Globus pallidus (tissue), 1 donor: Measurements from ENCODE around the gene DENND1A.

Source experiments
- DNase-seq: peaks from one replicate; pipeline ENCODE4 v3.0.0-alpha.2; 2015; ENCODE audit warnings: low spot score

The DENND1A gene

DNA sequence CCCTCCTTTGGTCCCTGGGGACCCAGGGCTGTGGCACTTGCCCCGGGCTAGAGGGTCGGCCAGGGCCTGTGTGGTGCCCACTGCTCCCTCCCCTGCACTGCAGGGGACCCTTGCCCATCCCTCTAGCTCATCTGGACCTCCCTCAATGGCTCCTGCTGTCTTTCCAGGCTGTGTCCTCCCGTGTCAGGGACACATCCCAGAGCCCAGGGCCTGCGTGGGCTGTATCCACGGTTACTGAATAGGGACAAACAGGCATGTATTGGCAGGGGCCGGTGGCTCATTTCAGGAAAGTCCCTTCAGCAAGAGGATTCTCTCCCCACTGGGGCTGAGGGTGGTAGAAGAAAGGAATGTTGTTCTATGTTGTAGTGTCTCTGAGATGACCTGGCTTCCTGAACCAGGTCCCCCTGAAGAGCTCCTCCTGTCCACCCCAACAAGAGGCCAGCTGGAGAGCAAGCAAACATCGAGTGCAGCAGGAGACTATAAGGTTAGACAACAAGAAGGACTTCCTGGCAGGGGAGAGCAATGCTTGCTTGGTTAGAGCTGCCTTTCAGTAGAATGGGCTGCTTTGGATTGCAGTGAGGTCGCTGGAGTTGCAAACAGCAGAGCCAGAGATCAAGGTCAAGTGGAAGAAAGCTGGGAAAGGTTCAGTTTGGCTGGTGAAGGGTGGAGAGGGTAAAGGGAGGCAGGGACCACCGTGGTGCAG, 575.0 kb downstream of the DENND1A start:
- DNase-seq: peak; percentile 54

DNA sequence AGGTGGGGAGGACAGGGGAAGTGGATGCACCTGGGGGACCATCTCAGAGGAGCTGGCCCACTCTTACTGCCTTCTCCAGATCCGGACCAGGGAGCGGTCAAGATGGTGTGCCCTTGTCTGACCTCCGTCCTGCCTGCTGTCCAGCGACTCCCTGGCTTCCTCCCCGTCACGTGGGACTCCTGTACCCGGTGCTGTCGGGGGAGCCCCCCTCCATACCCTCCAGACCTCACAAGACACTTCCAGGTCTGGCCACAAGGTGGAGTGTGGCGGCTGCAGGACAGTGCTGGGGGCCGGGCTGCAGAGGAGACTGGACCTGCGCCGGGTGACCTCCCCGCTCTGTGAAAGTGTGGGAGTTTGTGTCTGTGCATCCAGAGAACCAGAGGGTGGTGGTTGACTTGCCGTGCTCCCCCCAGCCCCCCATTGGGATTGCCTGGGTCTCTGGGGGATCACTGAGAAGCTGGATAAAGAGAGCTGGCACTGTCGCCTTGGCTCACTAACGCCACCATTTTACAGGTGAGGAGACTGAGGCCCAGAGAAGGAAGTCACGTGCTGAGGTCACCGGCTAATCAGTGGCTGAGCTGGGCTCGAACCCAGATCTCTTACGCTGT, 575.8 kb downstream of the DENND1A start:
- DNase-seq: peak; percentile 68

DNA sequence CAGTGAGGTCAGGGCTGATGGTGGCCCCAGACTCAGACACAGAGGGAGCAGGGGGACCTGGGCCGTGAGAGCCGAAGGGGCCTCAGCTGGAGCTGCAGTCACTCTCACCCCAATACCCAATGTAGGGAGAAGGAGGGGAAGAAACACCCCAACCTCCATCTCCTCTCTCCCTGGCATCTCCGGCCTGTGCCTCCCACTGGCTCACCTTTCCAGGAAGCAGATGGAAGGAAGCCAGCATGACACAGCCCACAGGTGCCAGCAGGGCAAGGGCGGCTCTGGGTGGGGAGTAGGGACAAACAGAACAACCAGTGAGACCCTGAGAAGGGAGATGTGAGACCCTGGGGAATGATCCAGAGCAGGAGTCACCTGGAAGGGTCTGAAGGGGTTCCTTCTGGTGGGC, 576.9 kb downstream of the DENND1A start:
- no peak for DNase-seq

DNA sequence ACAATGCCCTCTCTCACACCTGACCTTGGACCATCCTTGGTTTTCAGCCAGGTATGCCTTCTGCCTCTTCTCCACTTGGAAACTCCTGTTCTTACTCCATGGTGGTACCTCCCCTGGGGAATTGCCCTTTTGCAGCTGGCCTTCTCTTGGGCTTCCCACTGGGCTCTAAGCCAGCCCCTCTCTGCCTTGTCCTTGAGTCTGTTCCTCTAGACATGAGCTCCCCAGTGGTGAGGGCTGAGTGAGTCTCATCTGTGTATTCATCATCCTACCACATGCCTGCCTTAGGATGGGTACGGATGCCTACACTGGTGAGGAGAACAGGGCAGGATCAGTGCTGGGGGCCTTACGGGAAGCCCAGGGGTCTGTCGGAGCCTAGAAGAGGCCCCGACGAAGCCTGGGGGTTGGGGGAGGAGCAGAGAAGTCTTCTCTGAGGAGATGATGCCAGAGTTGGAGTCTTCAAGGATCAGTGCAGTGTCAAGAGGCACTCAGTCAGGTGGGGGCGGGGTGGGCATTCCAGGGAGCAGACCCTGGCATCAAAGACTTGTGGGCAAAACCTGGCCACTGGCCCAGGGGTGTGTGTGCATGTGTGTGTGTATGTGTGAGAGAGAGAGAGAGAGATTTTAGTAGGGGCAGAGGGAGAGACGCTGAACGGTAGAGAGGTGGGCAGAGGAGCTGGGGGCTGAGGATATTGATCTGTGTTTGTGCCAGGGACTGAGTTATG, 579.2 kb downstream of the DENND1A start:
- DNase-seq: no peak

DNA sequence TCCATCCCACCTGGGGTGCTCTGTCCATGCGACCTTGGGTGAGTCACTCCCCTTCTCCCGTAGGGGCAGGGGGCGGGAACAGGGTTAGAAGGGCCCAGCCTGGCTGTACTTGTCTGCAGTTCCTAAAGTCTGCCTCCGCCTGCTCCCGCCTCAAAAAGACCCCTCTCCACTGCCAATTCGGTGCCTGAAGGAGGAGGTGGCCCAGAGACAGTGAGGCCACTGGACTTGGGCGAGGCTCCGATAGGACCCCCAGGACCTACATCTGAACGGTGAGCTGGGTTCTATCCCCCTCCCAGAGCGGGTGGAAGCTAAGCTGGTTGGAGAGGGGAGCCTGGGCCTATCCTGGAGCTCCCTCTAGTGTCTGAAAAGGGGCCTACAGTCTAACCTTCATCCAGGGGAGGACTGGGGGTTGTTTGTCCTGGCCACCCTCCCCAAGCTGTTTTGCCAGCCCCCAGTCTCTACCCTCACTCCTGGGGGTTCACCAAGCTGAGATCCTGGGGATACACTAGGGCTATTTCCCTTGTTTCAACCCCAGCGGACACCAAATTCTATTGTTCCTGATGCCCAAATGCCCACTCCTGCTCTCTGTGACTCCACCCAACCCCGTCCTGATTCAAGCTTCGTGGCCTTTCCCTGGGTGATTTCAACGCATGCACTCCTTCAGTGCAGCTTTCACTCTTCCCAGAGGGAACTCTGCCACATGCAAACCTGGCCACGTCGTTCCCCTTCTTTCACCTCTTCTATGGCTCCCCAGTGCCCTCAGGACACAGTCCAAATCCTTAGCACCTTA, 580.0 kb downstream of the DENND1A start:
- peak; percentile 65 for DNase-seq

DNA sequence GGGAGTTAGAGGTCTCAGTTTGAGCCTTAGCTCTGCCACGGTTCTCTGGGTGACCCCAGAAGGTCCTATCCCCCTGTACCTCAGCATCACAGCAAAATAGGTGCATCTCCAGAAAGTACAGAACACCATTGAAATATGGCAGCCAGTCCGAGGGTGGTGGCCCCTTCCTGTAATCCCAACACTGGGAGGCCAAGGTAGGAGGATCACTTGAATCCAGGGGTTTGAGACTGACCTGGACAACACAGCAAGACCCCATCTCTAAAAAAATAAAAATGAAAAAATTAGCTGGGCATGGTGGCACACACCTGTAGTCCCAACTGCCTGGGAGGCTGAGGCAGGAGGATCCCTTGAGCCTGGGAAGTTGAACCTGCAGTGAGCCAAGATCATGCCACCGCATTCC, 580.9 kb downstream of the DENND1A start:
- DNase-seq: no peak

DNA sequence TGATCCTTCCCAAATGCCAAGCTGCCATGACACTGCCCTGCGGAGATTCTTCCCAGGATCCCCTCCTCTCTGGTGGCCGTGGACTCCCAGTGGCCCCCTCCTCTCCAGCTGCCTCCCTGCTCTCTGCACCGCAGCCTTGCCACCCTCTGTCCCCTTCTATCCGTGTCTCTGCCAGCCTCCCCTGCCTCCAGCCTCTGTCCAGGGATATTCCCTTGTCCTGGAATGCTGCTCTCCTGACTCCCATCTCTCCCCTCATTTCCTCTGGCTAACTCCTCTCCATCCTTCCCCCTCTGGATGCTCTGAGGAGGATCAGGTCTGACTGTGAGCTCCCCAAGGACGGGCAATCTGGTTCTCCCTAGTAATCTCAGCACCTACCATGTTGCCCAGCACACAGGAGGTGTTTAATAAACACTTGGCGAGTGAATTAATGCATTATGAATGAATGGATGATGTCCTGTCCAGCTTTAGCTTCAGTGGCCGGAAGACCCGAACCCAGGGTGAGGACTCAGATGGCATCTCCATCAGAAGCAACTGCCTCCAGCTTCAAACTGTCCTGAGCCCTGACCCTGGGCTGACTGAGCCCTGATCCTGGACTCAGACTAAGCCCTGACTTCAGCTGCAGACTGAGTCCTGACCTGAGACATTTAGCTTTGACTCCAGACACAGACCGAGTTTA, 581.5 kb downstream of the DENND1A start:
- no peak for DNase-seq

DNA sequence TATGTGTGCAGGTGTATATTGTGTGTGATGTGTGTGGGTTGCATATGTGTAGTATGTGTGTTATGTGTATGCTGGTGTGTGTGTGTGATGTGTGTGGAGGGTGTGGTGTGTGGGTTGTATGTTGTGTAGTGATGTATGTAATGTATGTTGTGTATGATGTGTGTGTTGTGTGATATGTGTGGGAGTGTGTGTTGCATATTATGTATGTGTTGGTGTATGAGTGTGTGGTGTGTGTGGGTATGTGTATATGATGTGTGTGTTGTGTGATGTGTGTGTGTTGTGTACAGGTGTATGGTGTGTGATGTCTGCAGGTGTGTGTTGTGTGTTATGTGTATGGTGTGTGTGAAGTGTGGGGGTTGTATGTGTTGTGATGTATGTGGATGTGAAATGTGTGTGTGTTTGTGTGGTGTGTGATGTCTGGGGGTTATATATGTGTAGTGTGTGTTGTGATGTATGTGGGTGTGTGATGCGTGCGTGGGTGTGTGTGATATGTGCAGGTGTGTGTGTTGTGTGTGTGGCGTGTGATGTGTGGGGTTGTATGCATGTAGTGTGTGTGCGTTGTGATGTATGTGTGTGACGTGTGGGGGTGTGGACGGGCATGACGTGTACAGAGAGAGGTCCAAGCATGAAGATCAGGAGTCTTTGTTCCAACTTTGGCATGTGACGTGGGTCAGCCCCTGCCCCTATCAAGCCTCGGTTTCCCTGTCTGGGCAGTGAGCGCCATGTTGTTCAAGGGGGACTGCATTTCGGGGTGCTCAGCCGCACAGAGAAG, 582.5 kb downstream of the DENND1A start:
- DNase-seq: no peak

DNA sequence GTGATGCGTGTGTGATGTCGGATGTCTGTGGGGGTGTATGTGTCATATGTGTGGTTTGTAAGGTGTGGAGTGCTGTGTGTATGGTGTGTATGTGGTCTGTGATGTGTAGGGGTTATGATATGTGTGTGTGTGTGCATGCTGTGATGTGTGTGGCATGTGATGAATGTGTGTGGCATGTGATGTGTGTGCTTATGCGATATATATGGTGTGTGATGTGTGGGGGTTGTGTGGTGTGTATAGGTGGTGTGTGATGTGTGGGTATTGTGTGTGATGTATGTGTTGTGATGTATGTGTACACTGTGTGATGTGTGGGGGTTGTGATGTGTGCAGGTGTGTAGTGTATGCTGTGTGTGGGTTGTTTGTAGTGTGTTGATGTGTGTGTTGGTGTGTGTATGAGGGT, 583.1 kb downstream of the DENND1A start:
- DNase-seq: no peak

DNA sequence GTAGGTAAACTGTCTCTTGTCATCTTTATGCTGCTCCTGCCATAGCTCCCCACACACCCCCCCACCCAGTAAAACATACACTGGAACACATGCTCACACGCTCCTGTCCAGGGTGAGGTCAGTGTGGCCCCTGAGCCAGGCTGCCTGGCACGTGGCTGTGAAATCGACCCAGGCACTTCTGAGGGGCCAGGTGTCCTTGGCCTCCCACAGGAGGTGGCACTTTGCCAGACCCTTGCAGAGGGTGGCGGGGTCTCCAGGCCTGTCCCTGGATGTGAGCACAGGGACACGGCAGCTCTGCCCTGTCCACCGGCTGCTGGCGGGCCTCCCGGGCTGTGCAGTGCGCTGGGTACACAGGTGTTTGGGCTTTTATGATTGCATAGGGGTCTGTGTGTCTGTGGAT, 583.9 kb downstream of the DENND1A start:
- DNase-seq: no peak

DNA sequence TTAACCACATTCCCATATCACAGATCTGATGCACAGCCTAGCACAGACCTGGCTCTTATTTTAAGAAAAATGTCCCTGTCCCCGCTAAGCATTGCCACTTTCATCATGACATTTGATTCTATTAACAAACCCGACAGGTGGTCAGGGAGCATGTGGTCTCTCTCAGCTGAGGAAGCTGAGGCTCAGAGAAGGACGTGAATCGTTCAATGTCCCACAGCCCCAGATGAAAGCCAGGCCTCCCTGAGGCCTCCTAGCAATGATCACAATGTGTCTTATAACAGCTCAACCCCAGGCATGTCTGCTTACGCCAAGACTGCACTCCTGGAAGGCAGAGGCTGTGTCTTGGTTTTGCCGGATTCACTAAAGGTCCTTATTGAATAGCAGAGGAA, 584.4 kb downstream of the DENND1A start:
- no peak for DNase-seq

DNA sequence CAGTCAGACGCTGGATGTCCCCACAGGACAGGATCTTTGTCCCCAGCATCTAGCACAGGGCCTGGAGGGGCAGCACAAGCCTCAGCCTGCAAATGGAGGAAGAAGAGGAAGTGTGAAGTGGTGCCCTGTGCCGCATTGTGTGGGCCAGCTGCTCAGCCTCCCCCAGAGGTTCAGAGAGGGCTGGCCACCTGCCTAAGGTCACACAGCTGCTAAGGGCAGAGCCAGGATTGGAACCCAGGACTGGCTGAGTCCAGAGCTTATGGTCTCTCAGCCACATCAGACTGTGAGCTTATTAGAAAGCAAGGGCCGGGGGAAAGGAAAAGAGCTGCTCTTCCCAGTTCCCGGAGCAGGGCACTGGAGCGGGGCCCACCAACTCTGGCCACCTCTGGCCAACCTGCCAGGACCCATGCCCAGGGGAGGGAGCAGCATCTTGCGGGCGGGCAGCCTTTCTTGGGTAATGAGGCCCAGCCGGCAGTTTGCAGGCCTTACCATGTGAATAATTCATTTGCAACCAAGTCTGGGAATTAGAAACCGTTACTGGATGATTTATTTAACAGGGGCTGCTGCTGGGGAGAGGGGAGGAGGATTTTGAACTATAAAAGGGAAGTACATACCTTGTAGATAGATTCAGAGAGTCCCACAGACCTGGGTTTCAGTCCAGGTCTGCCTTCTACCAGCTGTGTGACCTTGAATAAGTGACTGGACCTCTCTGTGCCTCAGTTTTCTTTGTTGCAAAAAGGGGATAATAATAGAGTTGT, 585.6 kb downstream of the DENND1A start:
- DNase-seq: no peak

DNA sequence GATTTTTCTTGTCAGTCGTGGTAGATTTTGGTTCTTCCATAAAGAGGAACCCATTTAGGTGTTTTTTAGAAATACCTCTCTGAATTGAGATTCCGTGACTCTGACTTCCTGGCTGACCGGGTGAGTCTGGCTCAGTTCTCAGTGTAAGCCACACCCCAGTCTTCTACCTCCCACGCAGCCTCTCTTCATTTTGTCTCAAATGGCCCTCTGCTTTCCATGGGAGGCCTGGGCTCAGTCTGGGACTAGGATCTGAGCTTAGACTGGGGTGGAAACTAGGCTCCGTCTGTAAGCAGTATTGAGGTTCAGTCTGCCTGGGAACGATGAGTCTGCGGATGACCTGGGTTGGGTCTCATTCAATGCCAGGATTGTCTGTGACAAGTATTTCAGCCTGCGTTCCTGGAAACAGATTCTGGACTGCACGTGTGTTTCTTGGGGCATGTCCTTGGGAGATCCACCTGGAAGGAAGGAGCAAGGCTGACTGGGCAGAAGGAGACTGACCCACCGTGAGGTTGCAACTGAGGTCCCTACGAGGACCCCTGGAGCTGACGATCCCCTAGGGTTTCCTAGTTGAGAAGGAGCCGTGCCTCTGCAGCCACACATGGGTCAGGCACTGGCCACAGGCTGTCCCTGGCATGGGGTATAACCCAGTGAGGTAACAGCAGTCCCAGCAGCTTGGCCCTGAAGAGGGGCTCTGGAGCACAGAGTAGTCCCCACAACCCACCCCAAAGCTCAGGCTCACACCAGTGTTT, 586.3 kb downstream of the DENND1A start:
- DNase-seq: no peak

DNA sequence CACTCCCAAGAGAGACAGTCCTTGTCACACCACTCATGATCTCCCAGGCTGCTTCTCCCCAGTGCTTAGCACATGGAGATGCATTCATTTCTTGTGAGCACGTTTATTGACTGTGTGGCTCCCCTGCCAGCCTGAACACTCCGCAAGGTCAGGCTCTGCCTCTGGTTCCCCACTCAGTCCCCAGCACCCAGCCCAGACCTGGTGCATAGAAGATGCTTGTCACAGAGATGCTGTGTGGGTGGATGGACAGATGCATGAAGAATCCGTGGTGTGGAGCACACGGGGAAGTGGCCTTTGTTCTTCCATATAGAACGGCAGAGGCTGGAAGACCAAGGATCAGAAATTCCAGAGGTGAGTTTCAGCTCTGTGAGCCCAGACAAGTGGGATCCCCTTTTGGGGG, 587.7 kb downstream of the DENND1A start:
- DNase-seq: no peak

DNA sequence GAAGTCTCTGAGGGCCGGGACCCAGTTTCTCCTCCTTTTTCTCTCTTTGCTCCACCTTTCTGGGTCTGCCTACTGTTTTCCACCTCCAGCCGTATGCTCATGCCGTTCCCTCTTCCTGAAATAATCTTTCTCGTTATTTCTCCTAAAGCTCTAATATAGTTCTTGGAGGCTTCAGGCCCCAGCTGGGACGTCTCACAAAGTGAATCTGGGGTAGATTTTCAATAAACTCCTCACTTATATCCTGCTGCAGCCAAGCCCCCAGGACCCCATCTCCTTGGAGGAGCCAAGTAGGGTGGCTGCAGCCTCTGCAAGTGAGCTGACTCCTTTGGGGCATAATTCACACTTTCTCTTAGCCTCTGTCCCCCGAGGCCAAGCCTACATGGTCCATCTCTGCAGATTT, 588.1 kb downstream of the DENND1A start:
- no peak for DNase-seq

DNA sequence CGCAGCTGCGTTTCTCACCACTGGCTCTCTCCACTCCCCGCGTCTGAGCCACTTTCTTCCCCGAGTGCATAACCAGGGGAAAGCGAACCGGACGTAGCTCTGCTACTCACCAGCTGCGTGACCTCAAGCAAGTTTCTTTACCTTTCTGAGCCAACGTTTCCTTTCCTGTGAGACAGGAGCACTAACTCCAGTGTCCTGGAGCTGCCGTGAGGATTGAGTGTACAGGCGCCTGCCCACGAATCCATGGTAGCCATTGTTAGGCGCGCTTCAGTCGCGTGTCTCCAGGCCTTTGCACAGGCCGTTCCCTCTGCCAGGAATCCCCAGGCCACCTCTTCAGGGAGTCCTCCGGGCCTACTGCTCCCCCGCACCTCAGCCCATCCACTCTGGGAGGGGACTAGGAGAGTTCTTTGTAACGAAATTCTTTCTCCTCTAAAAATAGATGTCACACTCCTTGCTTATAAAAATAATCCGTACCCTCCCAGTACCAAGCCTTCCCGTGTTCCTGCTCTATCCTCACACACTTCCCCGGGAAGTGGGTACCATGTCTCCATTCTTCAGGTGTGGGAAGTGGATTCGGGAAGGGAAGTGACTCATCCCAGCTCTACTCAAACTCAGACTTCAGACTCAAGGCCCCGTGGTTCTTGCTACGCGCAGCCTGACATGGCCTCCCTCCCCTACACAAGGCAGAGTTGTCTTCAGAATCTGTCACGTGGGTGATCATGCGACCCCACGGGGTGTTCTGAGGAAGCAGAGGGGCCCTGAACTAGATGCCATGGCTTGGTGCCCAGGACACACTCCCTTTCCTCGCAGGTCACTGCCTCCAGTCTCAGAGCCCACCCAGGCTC, 590.0 kb downstream of the DENND1A start:
- DNase-seq: no peak

DNA sequence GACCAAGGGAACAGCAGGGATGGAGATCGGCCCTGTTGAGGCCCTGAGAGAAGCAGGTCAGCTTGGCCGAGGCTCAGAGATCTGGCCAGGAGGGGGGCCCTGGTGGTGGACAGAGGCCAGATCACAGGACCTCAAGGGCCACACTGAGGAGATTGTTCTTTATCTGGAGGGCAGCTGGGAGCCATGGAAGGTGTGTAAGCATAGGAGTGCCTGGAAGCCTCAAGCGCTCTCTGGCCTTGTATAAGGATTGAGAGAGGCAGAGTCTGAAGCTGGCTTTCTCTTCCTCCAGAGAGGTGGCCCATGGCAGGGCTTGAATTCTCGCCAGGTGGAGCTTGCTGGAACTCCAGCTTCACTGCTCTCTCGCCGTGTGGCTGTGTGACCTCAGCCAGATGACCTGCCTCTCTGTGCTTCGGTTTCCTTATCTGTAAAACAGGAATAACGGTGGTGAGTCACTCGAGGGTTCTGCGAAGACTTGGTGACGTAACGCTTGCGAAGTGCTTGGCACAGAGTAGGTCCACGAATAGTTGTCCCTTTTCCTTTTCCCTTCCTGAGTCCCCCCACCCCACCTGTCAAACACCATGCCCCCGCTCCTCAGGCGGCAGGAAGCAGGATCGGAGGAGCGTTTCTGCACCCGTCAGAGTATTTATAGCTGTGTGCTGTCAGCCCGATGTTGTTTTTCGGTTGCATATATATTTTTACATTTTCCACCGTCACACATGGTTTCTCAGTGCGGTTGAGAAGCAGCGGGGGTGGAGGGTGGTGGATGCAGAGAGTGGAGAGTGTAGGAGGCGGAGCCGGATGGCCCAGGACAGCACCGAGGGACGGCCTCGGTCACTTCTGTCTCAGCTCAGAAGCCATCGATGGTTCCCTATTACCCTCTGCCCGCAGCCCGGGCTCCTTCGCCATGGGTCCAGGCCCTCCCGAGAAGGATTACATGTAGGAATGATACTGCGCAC, 590.9 kb downstream of the DENND1A start:
- no peak for DNase-seq

DNA sequence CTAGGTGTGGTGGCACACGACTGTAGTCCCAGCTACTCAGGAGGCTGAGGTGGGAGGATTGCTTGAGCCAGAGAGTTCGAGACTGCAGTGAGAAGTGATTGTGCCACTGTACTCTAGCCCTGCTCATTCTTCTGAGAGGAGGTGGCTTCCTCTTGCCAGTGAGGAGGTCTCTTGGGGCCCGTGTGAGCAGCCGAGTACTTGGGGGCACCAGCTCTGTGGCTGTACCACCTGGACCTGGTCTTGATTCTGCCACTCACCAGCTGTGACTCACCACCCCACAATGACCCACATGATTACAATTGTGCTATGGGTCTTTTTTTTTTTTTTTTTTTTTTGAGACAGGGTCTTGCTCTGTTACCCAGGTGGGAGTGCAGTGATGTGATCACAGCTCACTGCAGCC, 592.0 kb downstream of the DENND1A start:
- no peak for DNase-seq
